DMS153 (cell line): ENCODE measurements around the gene TARBP2.

Source experiments
- DNase-seq: peaks from one replicate; lab custom pipeline; 2025; lab: John Stamatoyannopoulos, UW

The TARBP2 gene

GRCh38 chr12:53496752-53497032 is 4.4 kb upstream of the TARBP2 start:
- no peak for DNase-seq

GRCh38 chr12:53497461-53497860 is 3.6 kb upstream of the TARBP2 start:
- no peak for DNase-seq

- DNase-seq: no peak
Observed at GRCh38 chr12:53498235-53498630, 2.9 kb upstream of the TARBP2 start.

DNA sequence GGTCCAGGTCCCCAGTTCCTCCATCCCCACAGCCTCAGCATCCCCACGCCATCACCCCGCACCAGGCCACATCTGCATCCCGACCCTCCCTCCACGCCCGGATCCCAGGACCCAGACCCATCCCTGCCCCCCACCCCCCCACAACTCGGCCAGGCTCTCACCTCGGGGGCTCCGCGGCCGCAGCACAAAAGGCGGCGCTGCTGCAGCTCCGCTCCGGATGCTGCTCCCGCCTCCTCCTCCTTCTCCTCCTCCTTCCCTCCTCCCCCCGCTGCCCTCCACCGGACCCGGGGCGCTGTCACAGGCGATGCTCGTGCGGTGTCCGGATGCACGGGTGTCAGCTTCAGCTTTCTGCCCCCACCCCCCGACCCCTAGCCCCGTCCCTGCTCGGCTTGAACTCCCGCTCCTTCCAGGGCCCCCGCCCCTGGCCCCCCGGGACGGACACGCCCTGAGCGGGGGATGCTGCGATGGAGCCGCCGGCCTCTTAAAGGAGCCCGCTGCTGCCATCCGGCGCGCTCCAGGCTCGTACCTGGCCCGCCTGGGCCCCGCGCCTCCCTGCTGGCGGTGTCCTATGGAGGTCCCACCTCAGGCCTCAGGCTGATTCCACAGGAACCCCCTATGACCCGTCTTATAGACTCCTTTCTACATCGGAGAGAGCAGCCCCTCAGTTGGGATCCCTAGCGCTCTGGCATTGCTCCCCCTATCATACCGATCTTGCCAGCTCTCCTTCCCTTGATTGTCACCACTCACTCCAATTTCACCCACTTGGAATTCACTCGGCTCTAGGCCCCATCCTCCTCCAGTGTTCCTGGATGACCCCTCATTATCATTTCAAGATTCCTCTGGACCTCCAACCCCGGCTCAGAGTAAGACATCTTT is 1.6 kb upstream of the TARBP2 start, which contains the start of gene MAP3K12:
Gene MAP3K12 (minus strand): TSS at position 193 of the 876 bp plus-strand sequence. CDS start 12,067 bp downstream, outside the sequence.
- no peak for DNase-seq

DNA sequence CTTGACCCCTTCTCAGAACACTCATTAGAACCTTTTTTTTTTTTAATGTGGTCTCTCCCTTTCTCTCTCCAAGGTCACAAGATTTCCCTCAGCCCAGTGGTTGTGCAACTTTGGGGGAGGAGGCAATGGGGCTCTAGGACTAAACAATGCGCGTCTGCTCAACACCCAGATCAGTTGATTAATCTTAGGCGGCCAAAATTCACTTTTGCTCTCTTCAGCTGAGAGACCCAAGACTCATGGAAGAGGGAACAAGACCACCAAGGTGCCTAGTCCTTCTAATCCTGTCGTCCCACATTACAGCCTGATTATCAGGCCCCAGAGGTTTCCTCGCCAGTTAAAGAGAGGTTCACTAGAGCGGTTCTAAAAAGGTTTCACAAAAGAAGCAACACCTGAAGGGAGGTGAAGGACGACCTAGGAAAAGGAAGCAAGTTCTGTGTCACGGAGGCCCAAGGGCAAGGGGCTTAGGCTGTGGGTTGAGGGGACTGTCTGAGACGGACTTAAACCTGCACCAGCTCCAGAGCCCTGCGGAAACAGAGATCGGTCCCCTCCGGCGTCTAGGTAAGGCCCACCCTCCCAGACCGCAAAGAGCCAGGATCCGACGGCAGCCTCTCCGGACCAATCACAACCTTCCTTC is 824 bp upstream of the TARBP2 start:
- no peak for DNase-seq

DNA sequence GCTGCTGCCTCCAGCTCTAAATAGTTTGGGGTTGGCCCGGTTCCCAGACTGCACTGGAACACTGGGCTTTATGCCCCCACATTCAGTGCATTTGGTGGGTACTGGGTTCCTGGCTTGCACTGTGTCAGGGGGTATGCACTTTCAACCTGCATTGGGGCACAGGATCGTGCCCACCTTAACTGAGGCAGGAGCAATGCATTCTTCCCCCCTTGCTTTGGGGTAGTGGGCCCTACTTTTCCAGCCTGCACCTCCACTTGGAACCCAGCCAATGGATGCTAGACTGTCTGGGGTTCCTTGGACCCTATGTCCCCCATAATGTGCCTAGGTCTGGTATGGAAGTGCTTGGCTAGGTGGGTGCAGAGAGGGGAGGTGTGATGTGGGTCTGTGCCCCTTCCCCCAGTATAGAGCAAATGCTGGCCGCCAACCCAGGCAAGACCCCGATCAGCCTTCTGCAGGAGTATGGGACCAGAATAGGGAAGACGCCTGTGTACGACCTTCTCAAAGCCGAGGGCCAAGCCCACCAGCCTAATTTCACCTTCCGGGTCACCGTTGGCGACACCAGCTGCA is 615 bp downstream of the TARBP2 start:
- DNase-seq: no peak

DNA sequence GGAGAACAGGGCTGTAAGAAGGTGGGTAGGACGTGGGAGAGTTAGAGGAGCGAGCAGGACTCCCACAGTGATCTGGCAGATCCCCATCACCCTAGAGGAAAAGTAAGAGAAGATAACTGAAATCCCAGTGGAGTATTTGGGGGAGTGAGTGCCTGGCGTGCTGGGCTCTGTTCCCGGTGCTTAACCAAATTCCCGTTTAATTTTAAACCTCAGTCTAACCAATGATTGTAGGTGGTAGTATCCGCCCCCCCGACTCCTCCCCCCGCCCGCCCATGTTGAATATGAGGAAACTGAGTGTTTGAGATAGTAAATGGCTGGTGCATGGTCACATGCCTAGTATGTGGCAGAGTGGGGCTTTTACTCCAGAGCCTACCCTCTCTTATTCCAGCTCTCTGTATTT is 1.2 kb downstream of the TARBP2 start:
- DNase-seq: no peak

- DNase-seq: no peak
Observed at GRCh38 chr12:53502983-53503728, 2.1 kb downstream of the TARBP2 start.

DNA sequence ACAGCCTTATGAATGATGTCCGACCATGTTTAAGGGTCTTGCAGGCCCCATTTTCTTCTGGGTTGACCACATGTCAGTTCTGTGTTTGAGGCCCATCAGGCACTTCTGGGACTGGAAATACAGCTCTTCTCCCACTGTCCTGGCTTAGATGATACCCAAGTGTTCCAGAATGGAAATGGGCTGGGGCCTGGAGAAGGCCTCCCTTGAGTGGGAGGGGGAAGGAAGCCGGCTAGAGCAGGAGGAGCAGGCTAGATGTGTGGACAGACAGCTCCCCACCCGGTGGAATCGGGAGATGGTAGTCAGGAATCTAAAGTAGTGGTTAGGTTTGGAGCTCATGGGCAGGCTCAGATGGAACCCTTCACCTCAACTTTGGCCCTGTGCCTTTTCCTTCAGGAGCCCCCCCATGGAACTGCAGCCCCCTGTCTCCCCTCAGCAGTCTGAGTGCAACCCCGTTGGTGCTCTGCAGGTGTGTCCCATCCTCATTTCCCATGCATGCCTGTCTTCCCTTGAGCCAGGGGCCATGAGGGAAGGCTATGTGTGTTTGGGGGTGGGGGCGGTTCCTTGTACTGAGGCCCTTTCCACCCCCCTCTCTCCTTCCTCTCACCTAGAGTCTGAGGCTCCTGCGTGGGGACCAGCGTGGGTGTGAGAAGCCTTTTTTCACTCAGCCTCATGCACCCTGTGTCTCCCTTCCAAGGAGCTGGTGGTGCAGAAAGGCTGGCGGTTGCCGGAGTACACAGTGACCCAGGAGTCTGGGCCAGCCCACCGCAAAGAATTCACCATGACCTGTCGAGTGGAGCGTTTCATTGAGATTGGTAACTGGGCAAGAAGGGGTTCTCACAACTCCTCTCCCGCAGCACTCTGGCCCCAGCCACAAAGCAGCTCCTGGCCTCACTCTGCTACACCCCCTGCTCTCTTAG is 3.2 kb downstream of the TARBP2 start:
- DNase-seq: no peak

DNA sequence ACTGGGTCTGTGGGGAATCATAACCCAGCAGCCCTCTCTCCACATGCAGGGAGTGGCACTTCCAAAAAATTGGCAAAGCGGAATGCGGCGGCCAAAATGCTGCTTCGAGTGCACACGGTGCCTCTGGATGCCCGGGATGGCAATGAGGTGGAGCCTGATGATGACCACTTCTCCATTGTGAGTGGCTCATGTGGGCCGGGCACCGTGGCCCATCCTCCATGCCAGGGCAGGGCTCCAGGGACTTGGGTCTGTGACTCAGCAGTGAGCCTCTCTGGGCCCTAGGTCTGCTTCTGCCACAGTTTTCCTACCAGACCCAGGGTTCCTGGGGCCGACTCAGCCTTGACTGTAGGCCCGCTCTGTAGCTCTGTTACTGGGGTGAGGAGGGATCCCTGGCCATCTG is 4.0 kb downstream of the TARBP2 start:
- DNase-seq: no peak

GRCh38 chr12:53505555-53506449 is 4.7 kb downstream of the TARBP2 start:
- no peak for DNase-seq

- no peak for DNase-seq
Observed at GRCh38 chr12:53506450-53506785, 5.3 kb downstream of the TARBP2 start.

- DNase-seq: no peak
Observed at GRCh38 chr12:53506881-53507602, 6.0 kb downstream of the TARBP2 start, which contains the start of gene NPFF. NPFF (minus strand) TSS chr12:53507484; CDS start chr12:53507474, 10 bp downstream.

DNA sequence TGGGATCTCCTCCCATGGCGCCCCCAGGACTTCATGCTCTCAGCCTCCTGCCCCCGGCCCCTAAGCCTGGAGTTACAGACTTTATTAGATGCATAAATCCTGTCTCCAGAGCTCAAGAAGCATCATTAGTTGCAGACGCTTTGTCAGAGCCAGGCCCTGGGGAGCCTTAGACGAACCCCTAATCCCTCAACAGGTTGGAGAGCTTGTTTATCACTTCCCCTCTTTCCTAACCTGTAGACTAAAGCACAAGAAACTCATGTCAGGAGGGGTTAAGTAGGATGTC is 6.5 kb downstream of the TARBP2 start:
- no peak for DNase-seq

- peak; percentile 64 for DNase-seq
Observed at GRCh38 chr12:53508534-53509170, 7.6 kb downstream of the TARBP2 start.

GRCh38 chr12:53510181-53510812 is 9.2 kb downstream of the TARBP2 start:
- DNase-seq: no peak

GRCh38 chr12:53513712-53514410 is 12.8 kb downstream of the TARBP2 start:
- no peak for DNase-seq

- DNase-seq: no peak
Observed at GRCh38 chr12:53514628-53515290, 13.7 kb downstream of the TARBP2 start.
